Endodermal cell (in vitro differentiated cells): ENCODE data around the gene HOXA11. TPM values are rescaled to one million over a fixed set of nuclear protein-coding genes. Genes with fewer than 3 reads are reported as not detected.

Source experiments
- DNase-seq: peaks from one replicate; pipeline ENCODE4 v3.0.0-alpha.2; 2017
- H3K27ac ChIP-seq: 2 replicates; pipeline ENCODE4 v1.5.1; 2013; ENCODE audit warnings: mild to moderate bottlenecking, low read depth, low read length, moderate library complexity
- H3K27me3 ChIP-seq: 2 replicates; pipeline ENCODE4 v1.6.1; 2013; ENCODE audit warnings: mild to moderate bottlenecking, low read length, moderate library complexity; ENCODE audit not compliant: insufficient read depth, control insufficient read depth, poor library complexity, severe bottlenecking
- H3K36me3 ChIP-seq: 2 replicates; pipeline ENCODE4 v1.7.0; 2013; ENCODE audit warnings: mild to moderate bottlenecking, low read length, moderate library complexity; ENCODE audit not compliant: control insufficient read depth, insufficient read depth
- H3K4me1 ChIP-seq: one replicate; pipeline ENCODE4 v1.7.0; 2013; ENCODE audit warnings: low read length; ENCODE audit not compliant: control insufficient read depth, insufficient read depth
- H3K4me3 ChIP-seq: 2 replicates; pipeline ENCODE4 v1.5.1; 2013; ENCODE audit warnings: mild to moderate bottlenecking, low read length, moderate library complexity
- H3K9ac ChIP-seq: 2 replicates; pipeline ENCODE4 v1.6.1; 2013; ENCODE audit warnings: mild to moderate bottlenecking, low read length, moderate library complexity; ENCODE audit not compliant: poor library complexity, severe bottlenecking; ENCODE audit errors: extremely low read depth
- H3K9me3 ChIP-seq: 2 replicates; pipeline ENCODE4 v1.6.1; 2013; ENCODE audit warnings: mild to moderate bottlenecking, low read length, moderate library complexity; ENCODE audit not compliant: control insufficient read depth
- H3K27ac Mint-ChIP-seq: 2 replicates; pipeline ENCODE4 v1.8.0; 2020; ENCODE audit warnings: mixed read lengths
- H3K27me3 Mint-ChIP-seq: 2 replicates; pipeline ENCODE4 v1.8.0; 2021; ENCODE audit warnings: mild to moderate bottlenecking, mixed read lengths; ENCODE audit not compliant: insufficient read depth
- H3K36me3 Mint-ChIP-seq: 2 replicates; pipeline ENCODE4 v1.8.0; 2020; ENCODE audit warnings: low read depth, mixed read lengths
- H3K4me1 Mint-ChIP-seq: 2 replicates; pipeline ENCODE4 v1.8.0; 2020; ENCODE audit warnings: mixed read lengths
- H3K4me3 Mint-ChIP-seq: 2 replicates; pipeline ENCODE4 v1.8.0; 2020; ENCODE audit warnings: mild to moderate bottlenecking, moderate library complexity, mixed read lengths
- H3K9me3 Mint-ChIP-seq: 2 replicates; pipeline ENCODE4 v1.8.0; 2020; ENCODE audit warnings: mild to moderate bottlenecking, mixed read lengths
- CTCF ChIP-seq: fragments of 200-600 bp; sonication (generic); conservative IDR thresholded peaks from 2 replicates; pipeline ENCODE4 v1.5.0; 2021; ENCODE audit warnings: antibody characterized with exemption, mild to moderate bottlenecking
- WGBS, 2 experiments: methylation state at CpG; one replicate each; pipeline versions ENCODE4 v1.1.5 to v1.1.7; 2013; ENCODE audit warnings: missing lambda C conversion rate in 2 of 2, mixed read lengths in 1 of 2; ENCODE audit not compliant: insufficient coverage in 1 of 2, insufficient read length in 1 of 2; 5-methylcytosine and 5-hydroxymethylcytosine counted together
- microRNA-seq: library from miRNA; unstranded; fragments of <30 nt; microRNA quantifications from one replicate; pipeline ENCODE4 v1.2.0, GENCODE V29; 2020; ENCODE audit warnings: borderline microRNAs expressed
- total RNA-seq, 2 donors: library from RNA; stranded (reverse); fragmentation: NEBNext Ultra II Directional in 1 of 2; extraction: Animal tissue kit (Norgen Biotek cat#: 25700) in 1 of 2; gene quantifications; 2 replicates in 1 of 2; 3 replicates in 1 of 2; pipeline ENCODE4 v1.2.1, GENCODE V29; 2021

The HOXA11 gene
- total RNA-seq, 2 donors from 2014 or later = not detected

GRCh38 chr7:27131390-27131819, 53.6 kb downstream of the HOXA11 start:
- Histone ChIP-seq H3K9ac (no peak overlapping the region), H3K27me3 (peaks cover 99% of the 10 kb centered on the region), H3K27ac (no peak overlapping the region), H3K4me3 (peak overlapping the region; percentile 66), H3K4me1 (no peaks in the 10 kb centered on the region), H3K9me3 (peaks cover 7% of the 10 kb centered on the region), H3K36me3 (no peaks in the 10 kb centered on the region)
- TF ChIP-seq CTCF = no peak
- no peak for DNase-seq
- H3K4me1 Mint-ChIP-seq = no peaks in the 10 kb centered on the region
- 3 to 9% methylated on average over 9 to 12 of the region's 12 CpGs for WGBS, 2 experiments
- peaks cover 97% of the 10 kb centered on the region for H3K27me3 Mint-ChIP-seq
- no peaks in the 10 kb centered on the region for H3K36me3 Mint-ChIP-seq
- H3K27ac Mint-ChIP-seq = no peak overlapping the region
- peak overlapping the region; percentile 39 for H3K4me3 Mint-ChIP-seq
- H3K9me3 Mint-ChIP-seq = no peaks in the 10 kb centered on the region

Small RNA genes within 50 kb of the gene (microRNA-seq; reads per million reads assigned to microRNA genes)
- 4.7 reads per million, percentile 30 among the genes with 10 or more reads in this experiment for gene MIR196B

Other genes starting within 250 kb of the HOXA11 start
- gene HOXA1, start 89.2 kb downstream of the HOXA11 start, total RNA-seq = not detected
- not detected for gene HOXA2, start 82.5 kb downstream of the HOXA11 start, total RNA-seq
- gene HOXA4, start 54.5 kb downstream of the HOXA11 start, total RNA-seq = not detected
- not detected for gene HOXA5, start 41.6 kb downstream of the HOXA11 start, total RNA-seq
- gene HOXA6, start 37.5 kb downstream of the HOXA11 start, total RNA-seq = not detected
- not detected for gene HOXA3, start 32.6 kb downstream of the HOXA11 start, total RNA-seq
- gene HOXA7, start 28.6 kb downstream of the HOXA11 start, total RNA-seq = not detected
- gene HOXA9, start 19.7 kb downstream of the HOXA11 start, total RNA-seq = not detected
- gene HOXA10, start 10.9 kb downstream of the HOXA11 start, total RNA-seq = not detected
- gene HOXA13, start 14.9 kb upstream of the HOXA11 start, total RNA-seq = not detected
- 10 to 100 TPM in 1 of 2 donors, 1 to 10 TPM in 1; 4.9 to 10.7 TPM for gene EVX1, start 57.6 kb upstream of the HOXA11 start, total RNA-seq